Astrocyte (in vitro differentiated cells and primary cell): ENCODE data around the gene MELK. TPM values are rescaled to one million over a fixed set of nuclear protein-coding genes. Genes with fewer than 3 reads are reported as not detected.

Experiments
- DNase-seq: peaks from one replicate; pipeline ENCODE4 v3.0.0-alpha.2; 2010; ENCODE audit warnings: low read depth
- FAIRE-seq: peaks from 2 replicates; lab custom pipeline; 2011; peaks lifted over from hg19 to GRCh38; lab: Jason Lieb, UNC
- H2AFZ ChIP-seq: 2 replicates; pipeline ENCODE4 v1.6.0; 2012; ENCODE audit warnings: low read depth, low read length, inconsistent platforms
- H3K27ac ChIP-seq: 2 replicates; pipeline ENCODE4 v1.5.1; 2011; ENCODE audit warnings: low read depth, low read length, inconsistent platforms
- H3K27me3 ChIP-seq: 2 replicates; pipeline ENCODE4 v1.6.0; 2011; ENCODE audit warnings: low read length, inconsistent platforms; ENCODE audit not compliant: insufficient read depth
- H3K36me3 ChIP-seq: 2 replicates; pipeline ENCODE4 v1.5.1; 2011; ENCODE audit warnings: low read length, inconsistent platforms; ENCODE audit not compliant: insufficient read depth
- H3K4me1 ChIP-seq: 2 replicates; pipeline ENCODE4 v1.5.1; 2011; ENCODE audit warnings: low read length, inconsistent platforms; ENCODE audit not compliant: insufficient read depth
- H3K4me2 ChIP-seq: 2 replicates; pipeline ENCODE4 v1.6.0; 2012; ENCODE audit warnings: low read length, inconsistent platforms
- H3K4me3 ChIP-seq: 2 replicates; pipeline ENCODE4 v1.5.1; 2011; ENCODE audit warnings: low read depth, mild to moderate bottlenecking, low read length, inconsistent platforms; ENCODE audit not compliant: insufficient read depth
- H3K79me2 ChIP-seq: 2 replicates; pipeline ENCODE4 v1.6.0; 2012; ENCODE audit warnings: mild to moderate bottlenecking, low read length, inconsistent platforms; ENCODE audit not compliant: insufficient read depth
- H3K9ac ChIP-seq: 2 replicates; pipeline ENCODE4 v1.6.0; 2012; ENCODE audit warnings: mild to moderate bottlenecking, low read length, inconsistent platforms
- H3K9me3 ChIP-seq: 2 replicates; pipeline ENCODE4 v1.5.1; 2012; ENCODE audit warnings: low read depth, mild to moderate bottlenecking, low read length, inconsistent platforms; ENCODE audit not compliant: insufficient read depth
- H4K20me1 ChIP-seq: 2 replicates; pipeline ENCODE4 v1.6.0; 2012; ENCODE audit warnings: low read length, inconsistent platforms; ENCODE audit not compliant: insufficient read depth
- H3K27ac Mint-ChIP-seq: one replicate; pipeline ENCODE4 v1.8.0; 2021; ENCODE audit warnings: mild to moderate bottlenecking, mixed read lengths; ENCODE audit not compliant: unreplicated experiment
- H3K27me3 Mint-ChIP-seq: one replicate; pipeline ENCODE4 v1.8.0; 2021; ENCODE audit warnings: low read depth, mixed read lengths; ENCODE audit not compliant: unreplicated experiment
- H3K36me3 Mint-ChIP-seq: one replicate; pipeline ENCODE4 v1.8.0; 2021; ENCODE audit warnings: low read depth, mixed read lengths; ENCODE audit not compliant: unreplicated experiment
- H3K4me1 Mint-ChIP-seq: one replicate; pipeline ENCODE4 v1.8.0; 2021; ENCODE audit warnings: low read depth, mixed read lengths; ENCODE audit not compliant: unreplicated experiment
- H3K4me3 Mint-ChIP-seq: one replicate; pipeline ENCODE4 v1.8.0; 2021; ENCODE audit warnings: mild to moderate bottlenecking, moderate library complexity, mixed read lengths; ENCODE audit not compliant: unreplicated experiment
- H3K9me3 Mint-ChIP-seq: one replicate; pipeline ENCODE4 v1.8.0; 2021; ENCODE audit warnings: mild to moderate bottlenecking, mixed read lengths; ENCODE audit not compliant: unreplicated experiment
- CTCF ChIP-seq: IDR thresholded peaks from 2 replicates; pipeline ENCODE4 v1.5.1; 2011; ENCODE audit warnings: low read depth, mild to moderate bottlenecking, inconsistent platforms, low read length, moderate library complexity; ENCODE audit not compliant: insufficient read depth
- EZH2 ChIP-seq: IDR thresholded peaks from 2 replicates; pipeline ENCODE4 v1.6.1; 2012; ENCODE audit warnings: mild to moderate bottlenecking, low read length, inconsistent platforms; ENCODE audit not compliant: insufficient read depth
- total RNA-seq: library from RNA; stranded (reverse); gene quantifications from 2 replicates; pipeline ENCODE4 v1.2.1, GENCODE V29; 2021

MELK gene
- total RNA-seq, 1 donor from 2014 or later, result 12.3 TPM

- Histone ChIP-seq H3K9ac (no peak overlapping the region), H4K20me1 (no peaks in the 10 kb centered on the region), H2AFZ (no peak overlapping the region), H3K9me3 (no peaks in the 10 kb centered on the region), H3K79me2 (no peaks in the 10 kb centered on the region), H3K4me2 (no peak overlapping the region), H3K36me3 (no peaks in the 10 kb centered on the region), H3K4me1 (no peaks in the 10 kb centered on the region), H3K4me3 (no peak overlapping the region), H3K27me3 (peaks cover 15% of the 10 kb centered on the region), H3K27ac (no peak overlapping the region)
- no peak for FAIRE-seq
- Mint-ChIP-seq H3K27ac (no peak overlapping the region), H3K4me1 (no peaks in the 10 kb centered on the region), H3K4me3 (no peak overlapping the region), H3K36me3 (no peaks in the 10 kb centered on the region), H3K9me3 (peaks cover 2% of the 10 kb centered on the region), H3K27me3 (peaks cover 11% of the 10 kb centered on the region)
- no peak for DNase-seq
- no peak for TF ChIP-seq EZH2
- no peak for TF ChIP-seq CTCF
Observed at GRCh38 chr9:36718612-36719011, 145.9 kb downstream of the MELK start.

GRCh38 chr9:36720043-36720442, 147.3 kb downstream of the MELK start:
- TF ChIP-seq CTCF (no peak), EZH2 (no peak)
- Mint-ChIP-seq H3K27me3 (peaks cover 11% of the 10 kb centered on the region), H3K36me3 (no peaks in the 10 kb centered on the region), H3K9me3 (no peaks in the 10 kb centered on the region), H3K27ac (no peak overlapping the region), H3K4me3 (no peak overlapping the region), H3K4me1 (no peaks in the 10 kb centered on the region)
- peaks cover 7% of the 10 kb centered on the region for H3K9me3 ChIP-seq
- no peaks in the 10 kb centered on the region for H4K20me1 ChIP-seq
- H3K27me3 ChIP-seq, result peaks cover 10% of the 10 kb centered on the region
- H3K79me2 ChIP-seq, result no peaks in the 10 kb centered on the region
- H3K27ac ChIP-seq, result no peak overlapping the region
- H3K4me3 ChIP-seq, result no peak overlapping the region
- DNase-seq (no peak), FAIRE-seq (no peak)
- H2AFZ ChIP-seq, result no peak overlapping the region
- no peaks in the 10 kb centered on the region for H3K4me1 ChIP-seq
- no peaks in the 10 kb centered on the region for H3K36me3 ChIP-seq
- no peak overlapping the region for H3K9ac ChIP-seq
- no peak overlapping the region for H3K4me2 ChIP-seq

GRCh38 chr9:36721846-36722588, 149.3 kb downstream of the MELK start:
- Histone ChIP-seq H3K27ac (no peak overlapping the region), H3K79me2 (no peaks in the 10 kb centered on the region), H3K4me3 (no peak overlapping the region), H3K4me2 (no peak overlapping the region), H2AFZ (no peak overlapping the region), H3K27me3 (peaks cover 10% of the 10 kb centered on the region), H4K20me1 (no peaks in the 10 kb centered on the region), H3K4me1 (no peaks in the 10 kb centered on the region), H3K9ac (no peak overlapping the region), H3K36me3 (no peaks in the 10 kb centered on the region), H3K9me3 (peaks cover 7% of the 10 kb centered on the region)
- FAIRE-seq (no peak), DNase-seq (no peak)
- no peak for TF ChIP-seq EZH2
- no peak for TF ChIP-seq CTCF
- H3K4me1 Mint-ChIP-seq, result no peaks in the 10 kb centered on the region
- no peaks in the 10 kb centered on the region for H3K9me3 Mint-ChIP-seq
- H3K27ac Mint-ChIP-seq, result no peak overlapping the region
- peaks cover 11% of the 10 kb centered on the region for H3K27me3 Mint-ChIP-seq
- no peaks in the 10 kb centered on the region for H3K36me3 Mint-ChIP-seq
- H3K4me3 Mint-ChIP-seq, result no peak overlapping the region
